H1 (cell line): Measurements from ENCODE around the gene ANXA7. TPM values are rescaled to one million over a fixed set of nuclear protein-coding genes. Genes with fewer than 3 reads are reported as not detected.

Source experiments
- CTCF ChIA-PET: fragments of 300-600 bp; sonication (Branson Sonifier 250); formaldehyde crosslinking; loops from one replicate; lab custom pipeline; 2021; ENCODE audit not compliant: partially characterized antibody; lab: Charles Lee
- POLR2A ChIA-PET: fragments of 300-600 bp; sonication (Branson Sonifier 250); formaldehyde crosslinking; loops from one replicate; lab custom pipeline; 2021; ENCODE audit warnings: inconsistent platforms; ENCODE audit not compliant: partially characterized antibody; lab: Charles Lee
- DNase-seq, 2 experiments: peaks; one replicate each; pipeline versions ENCODE4 v3.0.0 to v3.0.0-alpha.2; 2010 to 2022; ENCODE audit warnings: low spot score in 2 of 2, low read depth in 1 of 2, mixed read lengths in 1 of 2
- FAIRE-seq: peaks from 2 replicates; lab custom pipeline; 2011; peaks lifted over from hg19 to GRCh38; lab: Jason Lieb, UNC
- H2AFZ ChIP-seq: 2 replicates; pipeline ENCODE4 v1.8.1; 2012; ENCODE audit warnings: low read length, inconsistent platforms
- H2AK5ac ChIP-seq: 2 replicates; pipeline ENCODE4 v1.6.1; 2013; ENCODE audit warnings: low read depth, low read length
- H2BK120ac ChIP-seq: replicated peaks from 2 replicates; pipeline ENCODE3; 2013; ENCODE audit warnings: low read depth, low read length, inconsistent platforms
- H2BK12ac ChIP-seq: 2 replicates; pipeline ENCODE4 v1.6.1; 2013; ENCODE audit warnings: low read depth, low read length
- H2BK15ac ChIP-seq: 2 replicates; pipeline ENCODE4 v1.6.1; 2013; ENCODE audit warnings: low read length
- H2BK20ac ChIP-seq: 2 replicates; pipeline ENCODE4 v1.6.1; 2013; ENCODE audit warnings: low read length
- H2BK5ac ChIP-seq: 2 replicates; pipeline ENCODE4 v1.6.1; 2013; ENCODE audit warnings: low read depth, low read length
- H3K14ac ChIP-seq: 2 replicates; pipeline ENCODE4 v1.6.1; 2013; ENCODE audit warnings: inconsistent platforms; ENCODE audit not compliant: insufficient read length
- H3K18ac ChIP-seq: 2 replicates; pipeline ENCODE4 v1.6.1; 2013; ENCODE audit warnings: low read length; ENCODE audit errors: extremely low read depth
- H3K23ac ChIP-seq: 2 replicates; pipeline ENCODE4 v1.6.1; 2013; ENCODE audit warnings: inconsistent platforms; ENCODE audit not compliant: insufficient read length
- H3K23me2 ChIP-seq: 2 replicates; pipeline ENCODE4 v1.6.1; 2013; ENCODE audit warnings: low read depth, low read length
- H3K27ac ChIP-seq: 2 replicates; pipeline ENCODE4 v1.6.1; 2011; ENCODE audit warnings: low read depth, low read length, inconsistent platforms
- H3K27me3 ChIP-seq, 4 experiments: replicated peaks in 1 of 4; 1 replicate in 1 of 4; 2 replicates in 3 of 4; pipeline versions ENCODE4 v1.6.1 to v1.8.1; 2011 to 2013; ENCODE audit warnings: low read length in 3 of 4, mild to moderate bottlenecking in 3 of 4, inconsistent platforms in 2 of 4, mixed read lengths in 2 of 4, moderate library complexity in 1 of 4; ENCODE audit not compliant: control insufficient read depth in 3 of 4, insufficient read depth in 3 of 4; ENCODE audit errors: extremely low read depth in 1 of 4
- H3K36me3 ChIP-seq, 4 experiments: 2 replicates each; pipeline versions ENCODE4 v1.6.1 to v1.8.1; 2011 to 2013; ENCODE audit warnings: mild to moderate bottlenecking in 4 of 4, low read length in 3 of 4, moderate library complexity in 2 of 4, control low read depth in 1 of 4, inconsistent platforms in 1 of 4; ENCODE audit not compliant: insufficient read depth in 4 of 4, control insufficient read depth in 2 of 4
- H3K4ac ChIP-seq: replicated peaks from 2 replicates; pipeline ENCODE3; 2013; ENCODE audit warnings: low read length, low read depth, mixed read lengths, inconsistent platforms; ENCODE audit not compliant: insufficient read length
- H3K4me1 ChIP-seq, 4 experiments: replicated peaks in 1 of 4; 1 replicate in 1 of 4; 2 replicates in 3 of 4; pipeline versions ENCODE4 v1.6.1 to v1.8.1; 2011 to 2013; ENCODE audit warnings: low read length in 3 of 4, inconsistent platforms in 2 of 4, mixed read lengths in 1 of 4; ENCODE audit not compliant: insufficient read depth in 4 of 4, control insufficient read depth in 3 of 4
- H3K4me2 ChIP-seq, 2 experiments: 2 replicates each; pipeline versions ENCODE4 v1.6.1 to v1.8.1; 2011 to 2013; ENCODE audit warnings: low read depth in 2 of 2, low read length in 2 of 2, control low read depth in 1 of 2, inconsistent platforms in 1 of 2, mild to moderate bottlenecking in 1 of 2; ENCODE audit not compliant: insufficient read depth in 1 of 2
- H3K4me3 ChIP-seq, 4 experiments: fragments of 200-600, 300-600 bp in 1 of 4; sonication (generic), shearing (Covaris generic), sonication (Bioruptor Twin) in 1 of 4; 2 replicates each; pipeline versions ENCODE4 v1.5.1 to v1.8.1; 2011 to 2016; ENCODE audit warnings: low read length in 4 of 4, low read depth in 3 of 4, control low read depth in 2 of 4, inconsistent platforms in 2 of 4, mild to moderate bottlenecking in 2 of 4, mixed read lengths in 1 of 4, moderate library complexity in 1 of 4; ENCODE audit not compliant: insufficient read depth in 2 of 4; ENCODE audit errors: extremely low read depth in 1 of 4
- H3K56ac ChIP-seq: replicated peaks from 2 replicates; pipeline ENCODE3; 2013; ENCODE audit warnings: low read depth, mild to moderate bottlenecking, mixed read lengths, low read length, inconsistent platforms; ENCODE audit not compliant: insufficient read length
- H3K79me1 ChIP-seq: 2 replicates; pipeline ENCODE4 v1.6.1; 2013; ENCODE audit warnings: low read depth, low read length, control low read depth
- H3K79me2 ChIP-seq, 2 experiments: 2 replicates each; pipeline versions ENCODE4 v1.6.1 to v1.8.1; 2012 to 2013; ENCODE audit warnings: low read length in 2 of 2, mild to moderate bottlenecking in 2 of 2, inconsistent platforms in 1 of 2; ENCODE audit not compliant: insufficient read depth in 2 of 2, control insufficient read depth in 1 of 2
- H3K9ac ChIP-seq, 4 experiments: replicated peaks in 1 of 4; 1 replicate in 1 of 4; 2 replicates in 3 of 4; pipeline versions ENCODE4 v1.6.1 to v1.8.1; 2011 to 2013; ENCODE audit warnings: low read depth in 3 of 4, low read length in 3 of 4, control low read depth in 2 of 4, mild to moderate bottlenecking in 2 of 4, moderate library complexity in 2 of 4, inconsistent platforms in 1 of 4; ENCODE audit errors: extremely low read depth in 1 of 4
- H3K9me3 ChIP-seq, 2 experiments: 2 replicates each; pipeline versions ENCODE4 v1.6.1 to v1.8.1; 2012 to 2013; ENCODE audit warnings: mild to moderate bottlenecking in 2 of 2, moderate library complexity in 2 of 2, control low read depth in 1 of 2, inconsistent platforms in 1 of 2, low read depth in 1 of 2, low read length in 1 of 2, mixed read lengths in 1 of 2; ENCODE audit not compliant: insufficient read depth in 2 of 2
- H4K20me1 ChIP-seq, 2 experiments: replicated peaks in 1 of 2; 2 replicates each; pipeline versions ENCODE3 to v1.8.1; 2011 to 2013; ENCODE audit warnings: inconsistent platforms in 2 of 2, low read length in 2 of 2, mild to moderate bottlenecking in 1 of 2; ENCODE audit not compliant: insufficient read depth in 2 of 2, control insufficient read depth in 1 of 2
- H4K5ac ChIP-seq: 2 replicates; pipeline ENCODE4 v1.6.1; 2013; ENCODE audit warnings: low read length, low read depth, mixed read lengths, inconsistent platforms; ENCODE audit not compliant: insufficient read length
- H4K8ac ChIP-seq: 2 replicates; pipeline ENCODE4 v1.8.0; 2013; ENCODE audit warnings: mild to moderate bottlenecking, moderate library complexity, low read length, inconsistent platforms; ENCODE audit not compliant: insufficient read depth; ENCODE audit errors: extremely low read depth
- H4K91ac ChIP-seq: replicated peaks from 2 replicates; pipeline ENCODE3; 2013; ENCODE audit warnings: low read length, mixed read lengths, inconsistent platforms; ENCODE audit not compliant: insufficient read length
- ASH2L ChIP-seq: fragments of 200-600, 300-600 bp; sonication (generic); IDR thresholded peaks from one replicate; pipeline ENCODE4 v1.7.1; 2017; ENCODE audit warnings: low read length
- KDM4A ChIP-seq: IDR thresholded peaks from one replicate; pipeline ENCODE4 v1.7.1; 2012; ENCODE audit warnings: low read depth, mild to moderate bottlenecking, moderate library complexity, low read length, inconsistent platforms; ENCODE audit not compliant: severe bottlenecking
- SRF ChIP-seq: IDR thresholded peaks from 2 replicates; pipeline ENCODE4 v1.6.1; 2011; ENCODE audit warnings: mild to moderate bottlenecking, low read depth, low read length, moderate library complexity
- TAF7 ChIP-seq: optimal IDR thresholded peaks from 2 replicates; pipeline ENCODE3; 2011; ENCODE audit warnings: low read depth, mild to moderate bottlenecking, inconsistent platforms, low read length, moderate library complexity, borderline replicate concordance
- WGBS, 2 experiments: shearing (Covaris generic) in 1 of 2; methylation state at CpG; one replicate each; pipeline versions ENCODE4 v1.1.6 to v1.1.7; 2013 to 2015; ENCODE audit warnings: low lambda C conversion rate in 2 of 2, mixed read lengths in 2 of 2, inconsistent platforms in 1 of 2, low coverage in 1 of 2, missing lambda C conversion rate in 1 of 2; ENCODE audit not compliant: insufficient replicate concordance in 2 of 2, insufficient coverage in 1 of 2, insufficient read length in 1 of 2; ENCODE audit errors: extremely low coverage in 1 of 2, missing lambda C conversion rate in 1 of 2; 5-methylcytosine and 5-hydroxymethylcytosine counted together
- polyA plus RNA-seq, 7 experiments: library from polyadenylated mRNA; depleted of rRNA in 3 of 7; stranded (reverse) in 5 of 7; unstranded in 2 of 7; fragments of >200 nt in 5 of 7; fragments of 200-250 nt in 2 of 7; gene quantifications; 1 replicate in 5 of 7; 2 replicates in 1 of 7; 4 replicates in 1 of 7; pipeline versions ENCODE4 v1.2.1 to v1.2.3, GENCODE V29; 2011 to 2013; ENCODE audit warnings: missing spikeins in 2 of 7, mixed read lengths in 2 of 7
- total RNA-seq: library from RNA; stranded (reverse); fragmentation: NEBNext Ultra II Directional; extraction: Animal tissue kit (Norgen Biotek cat#: 25700); gene quantifications from 2 replicates; pipeline ENCODE4 v1.2.1, GENCODE V29; 2021

Gene ANXA7
- total and polyA plus RNA-seq, 2 of the 8 experiments (the other 6 are each of a cell fraction or from before 2014, with no cell fraction given) = 37.1 to 63.6 TPM

GRCh38 chr10:73414230-73414945 is 530 bp upstream of the ANXA7 start:
- Histone ChIP-seq H3K18ac (0 out of 2 replicates have a peak overlapping the region, but pooled peaks have one; percentile 15), H3K4me1 (peaks cover 2 to 8% (median 4%) of the 10 kb centered on the region in 4 experiments; a peak in 5 of 7 replicates), H3K79me2 (peaks cover 0 to 34% of the 10 kb centered on the region in 2 experiments; a peak in 3 of 4 replicates), H3K27ac (peak overlapping the region; percentile 33; the same call in 1 of the 2 replicates), H2AK5ac (no peak overlapping the region), H3K4ac (no peak overlapping the region), H2BK12ac (no peak overlapping the region), H4K8ac (peak overlapping the region; percentile 93), H3K79me1 (peaks cover 2% of the 10 kb centered on the region; the same call in 1 of the 2 replicates), H2BK5ac (peak overlapping the region; percentile 12; the same call in 1 of the 2 replicates), H2BK20ac (no peak overlapping the region), H3K9me3 (no peaks in the 10 kb centered on the region), H3K4me3 (peak overlapping the region; percentile 88 to 99 (median 92)), H3K9ac (peak overlapping the region in 3 of 4 experiments; percentile 63 to 77 (median 65); a peak in 6 of 7 replicates), H3K14ac (no peak overlapping the region), H4K20me1 (no peaks in the 10 kb centered on the region), H3K56ac (peak overlapping the region; percentile 80), H2BK15ac (no peak overlapping the region), H3K4me2 (peak overlapping the region; percentile 76 to 91), H3K23ac (no peak overlapping the region), H2AFZ (peak overlapping the region; percentile 66), H4K5ac (peak overlapping the region; percentile 75), H3K36me3 (no peaks in the 10 kb centered on the region; a peak in 1 of 8 replicates), H3K27me3 (no peaks in the 10 kb centered on the region), H3K23me2 (peaks cover 7% of the 10 kb centered on the region), H2BK120ac (no peak overlapping the region), H4K91ac (no peak overlapping the region)
- TF ChIP-seq ASH2L (no peak), TAF7 (peak; percentile 12), SRF (0 out of 2 replicates have a peak, but pooled peaks have one; percentile 22), KDM4A (peak; percentile 22)
- FAIRE-seq (no peak), DNase-seq (no peak)
- CTCF ChIA-PET = interaction anchor here (1.2 kb wide), 1 partner anchor 14 kb away, joined by 3 read pairs; no protein-coding TSS in a partner anchor
- POLR2A ChIA-PET = interaction anchor here (1.2 to 3.6 kb wide), 7 partner anchors 10 to 168 kb away, joined by 3 to 21 read pairs (median 6); partner anchors contain the start of genes DNAJC9, MRPS16, MSS51 and PPP3CB
- WGBS, 2 experiments = 19% methylated on average over 17 of the region's 17 CpGs; no CpG with 5 or more reads in 1 of the 2 experiments
